ENCODE data around the gene FUT2. TPM values are rescaled to one million over a fixed set of nuclear protein-coding genes. Genes with fewer than 3 reads are reported as not detected.

FUT2 gene
- total RNA-seq, 4 donors from 2014 or later, result not detected

GRCh38 chr19:48738557-48739403 lies 43.0 kb downstream of the FUT2 start:
- peaks cover 0 to 23% (median 0%) of the 10 kb centered on the region in 4 donors for H3K36me3 ChIP-seq
- H3K27me3 ChIP-seq, result peaks cover 0 to 12% (median 2%) of the 10 kb centered on the region in 4 donors
- peak overlapping the region; percentile 60 to 77 (median 66) for H3K4me3 ChIP-seq
- intact Hi-C loops (cut with DNase I), result loop anchor here (2.0 kb wide), 1 partner anchor 64 kb away; no protein-coding TSS in a partner anchor
- peaks cover 6 to 39% (median 35%) of the 10 kb centered on the region in 4 donors for H3K4me1 ChIP-seq
- WGBS, result 15% methylated on average over 4 of the region's 96 CpGs
- H3K27ac ChIP-seq (replicated peaks in 1 of 4), result peak overlapping the region; percentile 70 to 82 (median 75)
- TF ChIP-seq CTCF (IDR thresholded peaks at IDR 0.05) (peak; percentile 38 to 66 (median 53)), EP300 (IDR thresholded peaks at IDR 0.05) (no peak), POLR2AphosphoS5 (IDR thresholded peaks at IDR 0.05) (peak in 1 of 2 donors; percentile 29)
- DNase-seq (ENCODE audit: extremely low spot score), result peak; percentile 96
- no peaks in the 10 kb centered on the region for H3K9me3 ChIP-seq

- no peak for DNase-seq (ENCODE audit: extremely low spot score)
- no peak for TF ChIP-seq POLR2AphosphoS5 (IDR thresholded peaks at IDR 0.05)
- Histone ChIP-seq H3K4me3 (peak overlapping the region; percentile 60 to 77 (median 66)), H3K4me1 (peaks cover 6 to 39% (median 35%) of the 10 kb centered on the region in 4 donors), H3K9me3 (no peaks in the 10 kb centered on the region), H3K27me3 (peaks cover 0 to 9% (median 2%) of the 10 kb centered on the region in 4 donors), H3K36me3 (peaks cover 0 to 16% (median 0%) of the 10 kb centered on the region in 4 donors), H3K27ac (replicated peaks in 1 of 4) (peak overlapping the region; percentile 70 to 82 (median 75))
- intact Hi-C loops (cut with DNase I), result loop anchor here (2.0 kb wide), 1 partner anchor 65 kb away; no protein-coding TSS in a partner anchor
- whole genome bisulfite sequencing, result 28% methylated on average over 31 of the region's 51 CpGs
Measured at GRCh38 chr19:48739404-48740163, 43.8 kb downstream of the FUT2 start.

GRCh38 chr19:48740164-48740972 lies 44.6 kb downstream of the FUT2 start, which contains the start of gene RASIP1:
TSS of gene RASIP1 (minus strand) at chr19:48740610. CDS start at chr19:48740282, 328 bp downstream.
- H3K4me3 ChIP-seq, result peak within 1 kb of the TSS; percentile 60 to 77 (median 66)
- TF ChIP-seq POLR2AphosphoS5 (IDR thresholded peaks at IDR 0.05), result peak; percentile 64 to 77
- no peak for TF ChIP-seq EP300 (IDR thresholded peaks at IDR 0.05)
- TF ChIP-seq POLR2A (IDR thresholded peaks at IDR 0.05; ENCODE audit: low read depth), result no peak
- H3K9me3 ChIP-seq, result no peaks in the 10 kb centered on the region
- peaks cover 6 to 39% (median 33%) of the 10 kb centered on the region in 4 donors for H3K4me1 ChIP-seq
- intact Hi-C loops (cut with DNase I), result no loop called here
- H3K27ac ChIP-seq (replicated peaks in 1 of 4), result peak within 1 kb of the TSS; percentile 70 to 82 (median 75)
- WGBS, result 52% methylated on average over 24 of the region's 27 CpGs
- H3K27me3 ChIP-seq, result peaks cover 0 to 7% (median 0%) of the 10 kb centered on the region in 4 donors
- peaks cover 0 to 8% (median 0%) of the 10 kb centered on the region in 4 donors for H3K36me3 ChIP-seq
- DNase-seq (ENCODE audit: extremely low spot score), result no peak

- WGBS, result 75% methylated on average over 21 of the region's 35 CpGs
- peaks cover 0 to 2% (median 0%) of the 10 kb centered on the region in 4 donors for H3K36me3 ChIP-seq
- DNase-seq (ENCODE audit: extremely low spot score), result no peak
- H3K4me1 ChIP-seq, result peaks cover 7 to 40% (median 33%) of the 10 kb centered on the region in 4 donors
- peaks cover 0 to 3% (median 0%) of the 10 kb centered on the region in 4 donors for H3K9me3 ChIP-seq
- peaks cover 0 to 15% (median under 1%) of the 10 kb centered on the region in 4 donors for H3K27me3 ChIP-seq
- TF ChIP-seq POLR2A (IDR thresholded peaks at IDR 0.05; ENCODE audit: low read depth), result no peak
- peak; percentile 25 to 62 for TF ChIP-seq POLR2AphosphoS5 (IDR thresholded peaks at IDR 0.05)
- intact Hi-C loops (cut with DNase I), result no loop called here
- peak overlapping the region; percentile 70 to 82 (median 75) for H3K27ac ChIP-seq (replicated peaks in 1 of 4)
- H3K4me3 ChIP-seq, result peak overlapping the region; percentile 60 to 77 (median 66)
Measured at GRCh38 chr19:48741129-48741999, 45.6 kb downstream of the FUT2 start.

GRCh38 chr19:48742096-48742495 lies 46.3 kb downstream of the FUT2 start:
- TF ChIP-seq POLR2A (IDR thresholded peaks at IDR 0.05; ENCODE audit: low read depth) (no peak), EP300 (IDR thresholded peaks at IDR 0.05) (no peak), CTCF (IDR thresholded peaks at IDR 0.05) (no peak), POLR2AphosphoS5 (IDR thresholded peaks at IDR 0.05) (no peak)
- 94% methylated on average over 11 of the region's 11 CpGs for WGBS
- Histone ChIP-seq H3K27ac (replicated peaks in 1 of 4) (peak overlapping the region in 3 of 4 donors; percentile 38 to 77 (median 73)), H3K9me3 (peaks cover 0 to 3% (median 0%) of the 10 kb centered on the region in 4 donors), H3K27me3 (peaks cover 0 to 21% (median 4%) of the 10 kb centered on the region in 4 donors), H3K36me3 (peaks cover 0 to 2% (median 0%) of the 10 kb centered on the region in 4 donors), H3K4me1 (peaks cover 12 to 48% (median 37%) of the 10 kb centered on the region in 4 donors), H3K4me3 (no peak overlapping the region)
- intact Hi-C loops (cut with DNase I), result no loop called here
- no peak for DNase-seq (ENCODE audit: extremely low spot score)

All from esophagus muscularis mucosa (tissue), 4 donors.